ENCODE data around the gene GRSF1. TPM values are rescaled to one million over a fixed set of nuclear protein-coding genes. Genes with fewer than 3 reads are reported as not detected.

Gene GRSF1
- total and polyA plus RNA-seq, 10 of the 15 experiments (the other 5 are each of a cell fraction or from before 2014, with no cell fraction given) = 37.5 to 105 (median 68.4) TPM

- no peak for TF ChIP-seq RELB (IDR thresholded peaks at IDR 0.05; ENCODE audit: low read depth)
- TF ChIP-seq, protein P1, sequence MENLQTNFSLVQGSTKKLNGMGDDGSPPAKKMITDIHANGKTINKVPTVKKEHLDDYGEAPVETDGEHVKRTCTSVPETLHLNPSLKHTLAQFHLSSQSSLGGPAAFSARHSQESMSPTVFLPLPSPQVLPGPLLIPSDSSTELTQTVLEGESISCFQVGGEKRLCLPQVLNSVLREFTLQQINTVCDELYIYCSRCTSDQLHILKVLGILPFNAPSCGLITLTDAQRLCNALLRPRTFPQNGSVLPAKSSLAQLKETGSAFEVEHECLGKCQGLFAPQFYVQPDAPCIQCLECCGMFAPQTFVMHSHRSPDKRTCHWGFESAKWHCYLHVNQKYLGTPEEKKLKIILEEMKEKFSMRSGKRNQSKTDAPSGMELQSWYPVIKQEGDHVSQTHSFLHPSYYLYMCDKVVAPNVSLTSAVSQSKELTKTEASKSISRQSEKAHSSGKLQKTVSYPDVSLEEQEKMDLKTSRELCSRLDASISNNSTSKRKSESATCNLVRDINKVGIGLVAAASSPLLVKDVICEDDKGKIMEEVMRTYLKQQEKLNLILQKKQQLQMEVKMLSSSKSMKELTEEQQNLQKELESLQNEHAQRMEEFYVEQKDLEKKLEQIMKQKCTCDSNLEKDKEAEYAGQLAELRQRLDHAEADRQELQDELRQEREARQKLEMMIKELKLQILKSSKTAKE (IDR thresholded peaks at IDR 0.05; ENCODE audit: low read depth, poor library complexity, severe bottlenecking) = no peak
Observed at GRCh38 chr4:70788733-70789132, 51.0 kb downstream of the GRSF1 start (continued).

DNA sequence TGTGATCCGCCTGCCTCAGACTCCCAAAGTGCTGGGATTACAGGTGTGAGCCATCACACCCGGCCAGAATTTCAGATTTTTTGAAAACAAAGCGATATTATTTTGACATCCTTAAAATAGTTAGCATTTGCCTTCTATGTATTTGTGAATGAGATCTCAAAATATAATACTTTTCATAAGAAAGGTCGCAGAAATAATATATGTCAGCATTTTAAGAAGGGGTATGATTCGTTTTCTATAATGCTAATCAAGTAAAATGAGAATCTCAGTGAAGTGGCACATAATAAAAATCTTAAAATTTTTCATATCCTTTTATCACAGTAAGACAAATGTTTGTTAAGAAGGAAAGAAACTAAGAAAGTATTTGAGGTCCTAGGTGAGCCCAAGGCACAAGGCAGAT is 52.2 kb downstream of the GRSF1 start:
- intact Hi-C loops (cut with micrococcal nuclease; ENCODE audit: unreplicated experiment) (no loop called here), in situ Hi-C loops (cut with MboI) (no loop called here)
- no peaks in the 10 kb centered on the region for H3K9me3 ChIP-seq (replicated peaks; ENCODE audit: control insufficient read depth, insufficient read depth, low read length)
- no peak overlapping the region for H3K9ac ChIP-seq (ENCODE audit: control insufficient read depth, insufficient read depth, low read length)
- H3K36me3 ChIP-seq (ENCODE audit: control insufficient read depth in 2 of 2, insufficient read depth in 2 of 2, low read length in 1 of 2) = no peaks in the 10 kb centered on the region; a peak in 1 of 4 replicates
- ChIA-PET POLR2A (no interaction called here), CTCF (interaction anchor here (1.2 kb wide), 1 partner anchor 52 kb away, joined by 4 read pairs; no protein-coding TSS in a partner anchor), RAD21 (ENCODE audit: unreplicated experiment) (no interaction called here), SMC1A (ENCODE audit: uncharacterized antibody, unreplicated experiment) (no interaction called here)
- H4K20me1 ChIP-seq (ENCODE audit: control insufficient read depth, insufficient read depth) = no peaks in the 10 kb centered on the region
- H2AFZ ChIP-seq (ENCODE audit: control insufficient read depth, low read depth, low read length) = no peak overlapping the region
- no peaks in the 10 kb centered on the region for H3K27me3 ChIP-seq (replicated peaks in 1 of 2; ENCODE audit: control insufficient read depth in 2 of 2, insufficient read depth in 2 of 2, low read length in 1 of 2)
- TF ChIP-seq, protein P2, sequence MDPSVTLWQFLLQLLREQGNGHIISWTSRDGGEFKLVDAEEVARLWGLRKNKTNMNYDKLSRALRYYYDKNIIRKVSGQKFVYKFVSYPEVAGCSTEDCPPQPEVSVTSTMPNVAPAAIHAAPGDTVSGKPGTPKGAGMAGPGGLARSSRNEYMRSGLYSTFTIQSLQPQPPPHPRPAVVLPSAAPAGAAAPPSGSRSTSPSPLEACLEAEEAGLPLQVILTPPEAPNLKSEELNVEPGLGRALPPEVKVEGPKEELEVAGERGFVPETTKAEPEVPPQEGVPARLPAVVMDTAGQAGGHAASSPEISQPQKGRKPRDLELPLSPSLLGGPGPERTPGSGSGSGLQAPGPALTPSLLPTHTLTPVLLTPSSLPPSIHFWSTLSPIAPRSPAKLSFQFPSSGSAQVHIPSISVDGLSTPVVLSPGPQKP (IDR thresholded peaks at IDR 0.05; ENCODE audit: low read depth, low read length) = no peak
- TF ChIP-seq GATAD2B (conservative IDR thresholded peaks at IDR 0.05; ENCODE audit: low read depth) = no peak
- TF ChIP-seq SREBF1 (IDR thresholded peaks at IDR 0.05; ENCODE audit: low read length) = no peak
- no peak for TF ChIP-seq JUND (IDR thresholded peaks at IDR 0.05; ENCODE audit: low read depth, low read length)
- WGBS (ENCODE audit: insufficient coverage, insufficient replicate concordance, low lambda C conversion rate, missing lambda C conversion rate) = 95% methylated on average over 5 of the region's 5 CpGs
- H3K4me1 ChIP-seq (ENCODE audit: control insufficient read depth, insufficient read depth, low read length) = no peaks in the 10 kb centered on the region
- FAIRE-seq (no peak), DNase-seq (ENCODE audit: low read depth, low spot score) (no peak), ATAC-seq (no peak)
- no TSS peak for BruUV-seq (replicated peaks)
- H3K27ac ChIP-seq (ENCODE audit: control insufficient read depth, insufficient read depth) = no peak overlapping the region
- H3K79me2 ChIP-seq (ENCODE audit: control insufficient read depth, insufficient read depth, low read length) = no peaks in the 10 kb centered on the region
- no peak overlapping the region for H3K4me3 ChIP-seq
- no peak overlapping the region for H3K4me2 ChIP-seq (ENCODE audit: control insufficient read depth, insufficient read depth)

Measured in GM12878 (cell line).